GM12878 (cell line): ENCODE results near the gene BBLN. TPM values are rescaled to one million over a fixed set of nuclear protein-coding genes. Genes with fewer than 3 reads are reported as not detected.
"Not testable (repeated sequence)": the region's sequence is repeated elsewhere in the genome, so short reads cannot be mapped to it uniquely, and the experiment has no call there.

ENCODE experiments used
- ATAC-seq: fragments of 200-7000 bp; cut with Tn5 transposase; 3 replicates; pipeline ENCODE4 v1.9.1; 2020; ENCODE audit warnings: mild to moderate bottlenecking, moderate library complexity
- BruUV-seq: library from RNA; stranded (reverse); fragments of 400-500 nt; replicated peaks from 2 replicates; lab custom pipeline; 2021; lab: Mats Ljungman, UMichigan
- CTCF ChIA-PET: fragments of 300-600 bp; sonication (Branson Sonifier 250); formaldehyde crosslinking; extraction: SDS; loops from one replicate; lab custom pipeline; 2021; ENCODE audit warnings: inconsistent platforms; lab: Yijun Ruan, JAX
- POLR2A ChIA-PET: fragments of 350-600 bp; formaldehyde crosslinking; extraction: SDS; loops from one replicate; lab custom pipeline; 2021; ENCODE audit warnings: inconsistent platforms; lab: Charles Lee
- RAD21 ChIA-PET: fragments of 300-600 bp; sonication (Branson Sonifier 250); formaldehyde crosslinking; loops from one replicate; lab custom pipeline; 2023; ENCODE audit warnings: antibody characterized with exemption; ENCODE audit not compliant: unreplicated experiment; lab: Charles Lee
- SMC1A ChIA-PET: fragments of 300-600 bp; sonication (Branson Sonifier 250); formaldehyde crosslinking; loops from one replicate; lab custom pipeline; 2023; ENCODE audit not compliant: unreplicated experiment, uncharacterized antibody; lab: Charles Lee
- DNase-seq: peaks from one replicate; pipeline ENCODE4 v3.0.0-alpha.2; 2011; ENCODE audit warnings: low read depth, low spot score
- FAIRE-seq: peaks from 3 replicates; lab custom pipeline; 2011; peaks lifted over from hg19 to GRCh38; lab: Jason Lieb, UNC
- H2AFZ ChIP-seq: 2 replicates; pipeline ENCODE4 v1.6.0; 2011; ENCODE audit warnings: low read depth, low read length, control low read depth; ENCODE audit not compliant: control insufficient read depth
- H3K27ac ChIP-seq: 2 replicates; pipeline ENCODE4 v1.5.1; 2011; ENCODE audit warnings: control low read depth; ENCODE audit not compliant: control insufficient read depth, insufficient read depth
- H3K27me3 ChIP-seq, 2 experiments: replicated peaks in 1 of 2; 2 replicates each; pipeline versions ENCODE4 v1.6.0 to v1.6.1; 2011; ENCODE audit warnings: low read length in 1 of 2; ENCODE audit not compliant: control insufficient read depth in 2 of 2, insufficient read depth in 2 of 2
- H3K36me3 ChIP-seq, 2 experiments: 2 replicates each; pipeline ENCODE4 v1.5.1; 2011; ENCODE audit warnings: low read length in 1 of 2; ENCODE audit not compliant: control insufficient read depth in 2 of 2, insufficient read depth in 2 of 2
- H3K4me1 ChIP-seq: 2 replicates; pipeline ENCODE4 v1.6.1; 2011; ENCODE audit warnings: mild to moderate bottlenecking, low read length, moderate library complexity, mixed read lengths; ENCODE audit not compliant: control insufficient read depth, insufficient read depth
- H3K4me2 ChIP-seq: 2 replicates; pipeline ENCODE4 v1.6.0; 2011; ENCODE audit warnings: control low read depth; ENCODE audit not compliant: control insufficient read depth, insufficient read depth
- H3K4me3 ChIP-seq: fragments of 200-600 bp; sonication (generic); 2 replicates; pipeline ENCODE4 v1.5.1; 2016
- H3K79me2 ChIP-seq: 2 replicates; pipeline ENCODE4 v1.6.0; 2011; ENCODE audit warnings: low read length; ENCODE audit not compliant: control insufficient read depth, insufficient read depth
- H3K9ac ChIP-seq: 2 replicates; pipeline ENCODE4 v1.8.0; 2011; ENCODE audit warnings: low read length, control low read depth, mixed read lengths; ENCODE audit not compliant: control insufficient read depth, insufficient read depth
- H3K9me3 ChIP-seq: replicated peaks from 3 replicates; pipeline ENCODE4 v1.5.1; 2011; ENCODE audit warnings: mild to moderate bottlenecking, low read length; ENCODE audit not compliant: control insufficient read depth, insufficient read depth
- H4K20me1 ChIP-seq: 2 replicates; pipeline ENCODE4 v1.6.0; 2011; ENCODE audit not compliant: control insufficient read depth, insufficient read depth
- CREM ChIP-seq: IDR thresholded peaks from 2 replicates; pipeline ENCODE4 v1.6.1; 2014; ENCODE audit warnings: antibody characterized with exemption, low read depth
- WGBS: methylation state at CpG from one replicate; pipeline ENCODE4 v1.1.6; 2016; ENCODE audit warnings: low lambda C conversion rate; ENCODE audit not compliant: insufficient replicate concordance, insufficient coverage; ENCODE audit errors: missing lambda C conversion rate; 5-methylcytosine and 5-hydroxymethylcytosine counted together
- in situ Hi-C: fragments of 300-500 bp; cut with MboI; formaldehyde crosslinking; loops from 9 replicates; pipeline ENCODE4 v1.14.3; 2018; ENCODE audit warnings: mixed read lengths
- intact Hi-C: fragments of 100-400 bp; cut with micrococcal nuclease; formaldehyde crosslinking; loops from one replicate; pipeline ENCODE4 v1.14.2; 2022; ENCODE audit not compliant: unreplicated experiment
- polyA plus RNA-seq, 11 experiments: library from polyadenylated mRNA; depleted of rRNA in 4 of 11; unstranded in 6 of 11; stranded (reverse) in 5 of 11; fragments of >200 nt; fragmentation: Nextera tagmentation in 4 of 11; fragmentation: Illumina TruSeq in 1 of 11; extraction: Ambion mirVana in 4 of 11; extraction: Trizol in 1 of 11; gene quantifications; 1 replicate in 1 of 11; 2 replicates in 10 of 11; pipeline versions ENCODE4 v1.2.1 to v1.2.3, GENCODE V29; 2011 to 2016; ENCODE audit warnings: inconsistent platforms in 2 of 11, missing spikeins in 2 of 11, low read depth in 1 of 11
- total RNA-seq, 4 experiments: library from RNA; depleted of rRNA in 3 of 4; stranded (reverse); fragments of >200 nt in 3 of 4; fragmentation: Illumina TruSeq in 1 of 4; extraction: Trizol in 1 of 4; gene quantifications; 2 replicates each; pipeline versions ENCODE4 v1.2.1 to v1.2.3, GENCODE V29; 2013 to 2021

BBLN gene
- total and polyA plus RNA-seq, 10 of the 15 experiments (the other 5 are each of a cell fraction or from before 2014, with no cell fraction given): 3.8 to 194 (median 66.2) TPM

GRCh38 chr9:128129976-128130590, 30.0 kb upstream of the BBLN start:
- H4K20me1 ChIP-seq, in situ Hi-C loops, FAIRE-seq, H3K27me3 ChIP-seq, H3K36me3 ChIP-seq, H3K27ac ChIP-seq, H3K4me3 ChIP-seq, H2AFZ ChIP-seq, DNase-seq, SMC1A ChIA-PET, ATAC-seq, H3K4me2 ChIP-seq, H3K9ac ChIP-seq, BruUV-seq: not testable (repeated sequence)
- 13% methylated on average over 10 of the region's 12 CpGs for WGBS
- CTCF ChIA-PET: interaction anchor here (7.4 kb wide), 1 partner anchor 14 kb away, joined by 84 read pairs; no protein-coding TSS in a partner anchor
- POLR2A ChIA-PET: interaction anchor here (0.6 kb wide), 1 partner anchor 175 kb away, joined by 3 read pairs; no protein-coding TSS in a partner anchor
- Histone ChIP-seq H3K4me1 (peaks cover 14% of the 10 kb centered on the region; the same call in 1 of the 2 replicates), H3K79me2 (peaks cover 25% of the 10 kb centered on the region)
- 0 out of 2 replicates have a peak, but pooled peaks have one; percentile 15 for TF ChIP-seq CREM
- TF ChIP-seq, all 136 proteins: peak for 1; not testable (repeated sequence) for 135
- RAD21 ChIA-PET, H3K9me3 ChIP-seq: not testable (repeated sequence)
- intact Hi-C loops: loop anchor here (5.0 kb wide), 2 partner anchors 212 to 343 kb away; partner anchors contain the start of genes CDK9 and SLC27A4

GRCh38 chr9:128130651-128131050, 29.4 kb upstream of the BBLN start:
- POLR2A ChIA-PET, H3K36me3 ChIP-seq, H2AFZ ChIP-seq, H3K27ac ChIP-seq, CTCF ChIA-PET, H3K9me3 ChIP-seq, H3K27me3 ChIP-seq, BruUV-seq, ATAC-seq, RAD21 ChIA-PET, H3K4me2 ChIP-seq, H3K4me3 ChIP-seq, in situ Hi-C loops, H4K20me1 ChIP-seq, FAIRE-seq, H3K9ac ChIP-seq, SMC1A ChIA-PET, intact Hi-C loops, DNase-seq: not testable (repeated sequence)
- 40% methylated on average over 7 of the region's 7 CpGs for whole genome bisulfite sequencing
- peaks cover 20% of the 10 kb centered on the region for H3K79me2 ChIP-seq
- H3K4me1 ChIP-seq: peaks cover 10% of the 10 kb centered on the region; the same call in 1 of the 2 replicates

- FAIRE-seq, BruUV-seq, in situ Hi-C loops, intact Hi-C loops, H3K36me3 ChIP-seq, H3K4me1 ChIP-seq, H3K27ac ChIP-seq, H4K20me1 ChIP-seq, H3K4me2 ChIP-seq, POLR2A ChIA-PET, ATAC-seq, DNase-seq, H3K27me3 ChIP-seq, H2AFZ ChIP-seq, H3K4me3 ChIP-seq, H3K9me3 ChIP-seq, RAD21 ChIA-PET, SMC1A ChIA-PET, H3K9ac ChIP-seq, CTCF ChIA-PET: not testable (repeated sequence)
- 30% methylated on average over 8 of the region's 8 CpGs for WGBS
- H3K79me2 ChIP-seq: peaks cover 13% of the 10 kb centered on the region
Measured at GRCh38 chr9:128131346-128131745, 28.7 kb upstream of the BBLN start.

- H3K9me3 ChIP-seq, intact Hi-C loops, H3K27me3 ChIP-seq, H3K4me2 ChIP-seq, H3K36me3 ChIP-seq, H3K4me3 ChIP-seq, BruUV-seq, H3K9ac ChIP-seq, ATAC-seq, SMC1A ChIA-PET, DNase-seq, CTCF ChIA-PET, H3K4me1 ChIP-seq, H3K27ac ChIP-seq, H4K20me1 ChIP-seq, H2AFZ ChIP-seq, in situ Hi-C loops, POLR2A ChIA-PET, RAD21 ChIA-PET, FAIRE-seq, H3K79me2 ChIP-seq: not testable (repeated sequence)
- WGBS: 52% methylated on average over 8 of the region's 8 CpGs
Measured at GRCh38 chr9:128132139-128132538, 27.9 kb upstream of the BBLN start.
